22Rv1 (cell line): Measurements from ENCODE around the gene PFN3.

Experiments
- H3K27ac ChIP-seq: fragments of 450-650 bp; 2 replicates; pipeline ENCODE4 v1.5.1; 2017
- CTCF ChIP-seq: fragments of 450-650 bp; IDR thresholded peaks from 2 replicates; pipeline ENCODE4 v1.5.1; 2017; ENCODE audit warnings: mild to moderate bottlenecking
- ZFX ChIP-seq: fragments of 450-650 bp; IDR thresholded peaks from 2 replicates; pipeline ENCODE4 v1.6.1; 2017; ENCODE audit warnings: antibody characterized with exemption, borderline replicate concordance

The PFN3 gene

GRCh38 chr5:177357459-177358351 is 42.8 kb downstream of the PFN3 start, which contains the start of gene RGS14:
Gene RGS14, plus strand, starts transcription at chr5:177357924. Its CDS starts 101 bp downstream, at chr5:177358025.
- no peak for TF ChIP-seq ZFX
- TF ChIP-seq CTCF: no peak
- no peak within 1 kb of the TSS for H3K27ac ChIP-seq

- H3K27ac ChIP-seq: no peak overlapping the region
- TF ChIP-seq ZFX: no peak
- no peak for TF ChIP-seq CTCF
These were observed 43.4 kb downstream of the PFN3 start for GRCh38 chr5:177357146-177357458.

- TF ChIP-seq ZFX (no peak), CTCF (no peak)
- no peak overlapping the region for H3K27ac ChIP-seq
These were observed 43.7 kb downstream of the PFN3 start for GRCh38 chr5:177356746-177357145.

DNA sequence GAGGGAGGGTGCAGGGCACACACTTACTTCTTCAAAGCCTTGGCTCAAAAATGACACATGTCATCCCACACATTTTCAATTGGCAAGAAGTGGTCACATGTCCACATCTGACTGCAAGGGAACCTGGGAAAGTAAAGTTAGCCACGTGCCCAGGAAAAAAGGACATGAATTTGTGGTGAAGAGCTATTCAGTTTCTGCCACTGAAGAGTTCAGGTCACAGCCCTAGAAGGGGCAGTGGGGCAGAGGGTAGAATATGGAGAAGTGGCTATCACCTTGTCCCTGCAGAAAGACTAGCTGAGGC is 44.6 kb downstream of the PFN3 start:
- H3K27ac ChIP-seq: no peak overlapping the region
- no peak for TF ChIP-seq ZFX

- H3K27ac ChIP-seq: no peak overlapping the region
- no peak for TF ChIP-seq ZFX
- TF ChIP-seq CTCF: no peak
These were observed 45.1 kb downstream of the PFN3 start for GRCh38 chr5:177355162-177355867.

DNA sequence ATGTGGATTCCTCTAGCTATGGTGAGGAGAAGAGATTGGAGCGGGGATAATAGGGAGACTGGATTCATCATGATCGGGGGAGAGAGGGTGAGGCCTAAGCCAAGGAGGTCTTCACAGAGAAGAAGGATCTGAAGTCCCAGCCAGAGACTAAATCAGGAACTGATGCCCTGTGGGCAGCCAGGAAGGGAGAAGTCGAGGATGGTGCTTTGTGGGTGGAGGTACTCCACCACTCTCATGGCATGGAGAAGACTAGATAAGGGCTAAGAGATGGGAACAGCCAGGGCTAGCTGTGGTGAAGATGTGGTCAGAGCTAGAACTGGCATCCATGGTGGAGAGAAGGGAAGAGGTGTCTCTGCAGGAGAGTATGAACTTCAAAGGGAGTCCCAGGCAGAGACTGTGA is 45.8 kb downstream of the PFN3 start:
- TF ChIP-seq ZFX: no peak
- no peak for TF ChIP-seq CTCF
- H3K27ac ChIP-seq: no peak overlapping the region

DNA sequence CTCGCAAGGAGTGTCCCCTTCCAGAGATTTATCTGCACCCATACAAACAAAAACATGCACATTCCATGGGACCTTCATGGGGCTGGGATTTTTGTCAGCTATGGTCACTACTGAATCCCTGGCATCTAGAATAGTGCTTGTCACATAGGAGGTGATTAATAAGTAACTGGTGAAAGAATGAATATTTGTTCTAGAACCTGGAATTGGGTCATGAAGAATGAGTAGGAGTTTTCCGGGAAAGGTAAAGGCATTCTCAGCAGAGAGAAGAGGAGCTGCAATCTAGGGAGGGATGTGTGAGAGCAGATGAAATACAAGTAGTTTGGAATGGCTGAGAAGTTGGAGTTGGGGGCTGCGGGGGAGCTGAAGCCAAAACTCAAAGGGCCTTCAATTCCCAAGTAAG is 46.2 kb downstream of the PFN3 start:
- no peak overlapping the region for H3K27ac ChIP-seq
- TF ChIP-seq ZFX (no peak), CTCF (no peak)
